Measurements from ENCODE around the gene CIDEC.
"Not testable (repeated sequence)": the region's sequence is repeated elsewhere in the genome, so short reads cannot be mapped to it uniquely, and the experiment has no call there.

The CIDEC gene

DNA sequence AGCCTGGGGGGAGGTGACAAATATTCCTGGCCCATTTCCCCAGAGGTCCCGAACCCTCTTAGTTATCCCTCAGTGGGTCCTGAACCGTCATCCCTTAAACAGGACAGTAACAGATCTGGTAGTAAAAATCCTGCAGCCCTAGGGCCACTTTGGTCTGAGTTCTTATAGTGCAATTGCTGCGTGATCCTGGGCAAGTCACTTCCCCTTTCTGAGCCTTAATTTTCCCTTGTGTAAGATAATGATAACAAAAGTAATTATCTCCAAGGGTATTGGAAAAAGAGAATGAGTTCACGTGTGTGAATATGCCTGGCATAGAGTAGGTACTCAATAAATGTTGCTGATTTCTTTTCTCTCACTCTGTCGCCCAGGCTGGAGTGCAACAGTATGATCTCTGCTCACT is 7.4 kb upstream of the CIDEC start:
- Histone ChIP-seq H3K9me3 (ENCODE audit: control insufficient read depth in 1 of 2, low read length in 2 of 2) (no peaks in the 10 kb centered on the region), H3K27ac (ENCODE audit: low read length) (no peak overlapping the region), H3K27me3 (ENCODE audit: low read depth, low read length) (no peaks in the 10 kb centered on the region), H3K4me1 (ENCODE audit: control insufficient read depth in 1 of 2, insufficient read depth in 2 of 2, low read length in 2 of 2) (peaks cover 0 to 5% of the 10 kb centered on the region in 2 donors), H3K4me3 (ENCODE audit: low read depth in 1 of 2, low read length in 2 of 2) (no peak overlapping the region), H3K36me3 (ENCODE audit: control insufficient read depth in 1 of 2, insufficient read depth in 2 of 2, low read length in 2 of 2) (peaks cover 0 to under 1% of the 10 kb centered on the region in 2 donors)

DNA sequence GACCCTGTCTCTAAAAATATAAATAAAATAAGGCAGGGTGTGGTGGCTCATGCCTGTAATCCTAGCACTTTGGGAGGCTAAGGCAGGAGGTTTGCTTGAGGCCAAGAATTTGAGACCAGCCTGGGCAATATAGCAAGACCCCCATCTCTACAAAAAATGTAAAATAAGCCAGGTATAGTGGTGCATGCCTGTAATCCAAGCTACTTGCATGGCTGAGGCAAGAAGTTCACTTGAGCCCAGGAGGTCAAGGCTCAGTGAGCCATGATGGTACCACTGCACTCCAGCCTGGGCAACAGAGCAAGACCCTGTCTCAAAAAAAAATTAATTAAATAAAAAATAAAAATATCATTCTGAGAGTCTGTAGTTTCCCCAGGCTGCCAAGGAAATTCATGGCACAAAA is 6.3 kb upstream of the CIDEC start:
- no peaks in the 10 kb centered on the region for H3K27me3 ChIP-seq (ENCODE audit: low read depth, low read length)
- H3K4me1 ChIP-seq (ENCODE audit: control insufficient read depth in 1 of 2, insufficient read depth in 2 of 2, low read length in 2 of 2), result no peaks in the 10 kb centered on the region
- H3K27ac ChIP-seq (ENCODE audit: low read length), result no peak overlapping the region
- no peaks in the 10 kb centered on the region for H3K36me3 ChIP-seq (ENCODE audit: control insufficient read depth in 1 of 2, insufficient read depth in 2 of 2, low read length in 2 of 2)
- H3K4me3 ChIP-seq (ENCODE audit: low read depth in 1 of 2, low read length in 2 of 2), result no peak overlapping the region
- no peaks in the 10 kb centered on the region for H3K9me3 ChIP-seq (ENCODE audit: control insufficient read depth in 1 of 2, low read length in 2 of 2)

DNA sequence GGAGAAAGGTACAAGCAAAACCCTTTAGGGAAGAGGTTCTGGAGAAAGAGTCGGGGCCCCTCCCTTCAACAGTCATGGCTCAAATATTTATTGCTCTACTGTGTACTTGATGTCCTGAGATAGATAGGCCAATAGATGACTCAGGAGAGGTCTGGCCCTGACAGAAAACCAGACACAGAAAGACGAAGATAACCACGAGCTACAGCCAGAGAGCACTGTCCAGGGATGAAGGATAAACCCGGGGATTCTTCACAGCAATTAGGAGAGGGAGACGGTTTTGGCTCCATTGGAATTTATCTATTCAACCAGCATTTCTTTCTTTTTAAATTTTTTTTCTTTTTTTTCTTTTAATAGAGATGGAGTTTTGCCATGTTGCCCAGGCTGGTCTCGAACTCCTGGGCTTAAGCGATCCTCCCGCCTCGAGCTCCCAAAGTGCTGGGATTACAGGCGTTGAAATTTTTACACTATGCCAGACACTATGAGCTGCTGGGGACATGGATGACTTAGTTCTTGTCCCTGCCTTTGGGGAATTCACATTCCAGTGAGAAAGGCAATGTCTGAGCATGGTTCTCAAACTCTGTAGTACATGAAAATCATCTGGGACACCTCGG is 4.6 kb upstream of the CIDEC start:
- H3K36me3 ChIP-seq (ENCODE audit: control insufficient read depth in 1 of 2, insufficient read depth in 2 of 2, low read length in 2 of 2), result no peaks in the 10 kb centered on the region
- no peak overlapping the region for H3K4me3 ChIP-seq (ENCODE audit: low read depth in 1 of 2, low read length in 2 of 2)
- no peaks in the 10 kb centered on the region for H3K4me1 ChIP-seq (ENCODE audit: control insufficient read depth in 1 of 2, insufficient read depth in 2 of 2, low read length in 2 of 2)
- no peak overlapping the region for H3K27ac ChIP-seq (ENCODE audit: low read length)
- no peaks in the 10 kb centered on the region for H3K9me3 ChIP-seq (ENCODE audit: control insufficient read depth in 1 of 2, low read length in 2 of 2)
- no peaks in the 10 kb centered on the region for H3K27me3 ChIP-seq (ENCODE audit: low read depth, low read length)

DNA sequence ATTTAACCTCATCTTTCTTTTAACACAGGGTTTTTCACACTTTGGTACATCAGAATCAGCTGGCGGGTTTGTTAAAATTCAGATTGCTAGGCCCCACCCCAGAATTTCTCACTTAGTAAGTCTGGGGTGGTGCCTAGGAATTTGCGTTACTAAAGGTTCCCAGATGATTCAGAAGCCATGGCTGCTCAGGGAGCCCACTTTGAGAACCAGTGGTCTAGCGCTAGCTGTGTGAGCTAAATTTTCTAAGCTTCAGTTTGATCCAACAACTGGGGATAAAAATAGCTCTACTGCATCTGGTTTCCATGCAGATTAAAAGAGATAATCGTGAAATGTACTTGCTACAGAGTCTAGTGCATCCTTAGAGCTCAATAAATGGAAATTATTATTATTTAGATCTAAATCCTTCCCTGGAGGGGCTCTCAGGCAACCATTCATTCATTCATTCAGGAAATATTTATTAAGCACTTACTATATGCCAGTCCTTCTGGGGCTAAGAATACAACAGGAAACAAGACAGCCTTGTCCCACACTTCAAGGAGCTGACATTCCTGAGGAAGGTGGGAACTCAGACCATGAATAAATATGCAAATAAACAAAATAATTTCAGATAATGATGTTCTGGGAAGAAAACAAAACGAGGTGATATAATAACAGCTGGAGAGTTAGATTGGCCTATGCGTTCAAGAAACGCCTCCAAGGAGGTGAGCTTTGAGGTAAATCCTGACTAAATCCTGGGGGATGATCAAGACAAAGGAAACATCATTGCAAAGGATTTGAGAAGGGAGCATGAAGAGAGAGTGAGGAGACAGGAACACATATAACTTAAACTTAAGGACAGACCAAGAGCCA is 3.9 kb upstream of the CIDEC start:
- Histone ChIP-seq H3K36me3 (ENCODE audit: control insufficient read depth in 1 of 2, insufficient read depth in 2 of 2, low read length in 2 of 2) (no peaks in the 10 kb centered on the region), H3K4me1 (ENCODE audit: control insufficient read depth in 1 of 2, insufficient read depth in 2 of 2, low read length in 2 of 2) (no peaks in the 10 kb centered on the region), H3K27ac (ENCODE audit: low read length) (peak overlapping the region; percentile 10), H3K9me3 (ENCODE audit: control insufficient read depth in 1 of 2, low read length in 2 of 2) (no peaks in the 10 kb centered on the region), H3K27me3 (ENCODE audit: low read depth, low read length) (no peaks in the 10 kb centered on the region), H3K4me3 (ENCODE audit: low read depth in 1 of 2, low read length in 2 of 2) (no peak overlapping the region)

DNA sequence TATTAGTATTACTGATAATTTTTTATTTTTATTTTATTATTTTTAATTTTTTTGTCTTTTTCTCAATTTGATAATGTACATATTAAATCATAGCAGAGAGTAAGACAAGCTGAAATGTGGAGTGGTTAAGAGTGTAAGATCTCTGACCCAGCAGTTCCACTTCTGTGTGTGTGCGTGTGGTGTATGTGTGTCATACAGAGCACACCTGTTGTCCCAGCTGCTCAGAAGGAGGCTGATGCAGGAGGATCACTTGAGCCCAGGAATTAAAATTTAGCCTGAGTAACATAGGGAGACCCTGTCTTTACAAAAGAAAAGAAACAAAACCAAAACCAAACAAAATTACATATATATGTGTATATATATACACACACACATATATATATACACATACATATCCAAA is 1.4 kb upstream of the CIDEC start:
- Histone ChIP-seq H3K27ac (ENCODE audit: low read length) (no peak overlapping the region), H3K4me3 (ENCODE audit: low read depth in 1 of 2, low read length in 2 of 2) (no peak overlapping the region), H3K4me1 (ENCODE audit: control insufficient read depth in 1 of 2, insufficient read depth in 2 of 2, low read length in 2 of 2) (no peaks in the 10 kb centered on the region)

DNA sequence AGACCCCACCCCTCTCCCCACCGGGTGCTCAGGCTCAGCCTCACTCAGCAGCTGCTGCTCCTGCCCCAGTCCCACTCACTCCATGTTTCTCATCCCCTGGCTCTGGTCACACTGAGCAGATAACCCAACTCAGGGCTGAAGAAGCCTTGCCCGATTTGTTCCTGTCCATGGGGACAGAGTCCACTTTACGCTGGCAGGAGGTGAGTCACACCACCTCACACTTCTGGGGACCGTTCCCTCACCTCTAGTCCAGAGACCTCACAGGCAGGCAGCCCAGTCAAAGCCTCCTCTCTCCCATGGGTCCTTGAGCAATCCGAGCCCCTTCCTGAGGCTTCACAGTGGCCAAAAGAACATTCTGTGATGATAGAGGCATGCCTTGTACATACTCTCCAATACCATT is 1.4 kb downstream of the CIDEC start:
- Histone ChIP-seq H3K27ac (ENCODE audit: low read length) (no peak overlapping the region), H3K4me1 (ENCODE audit: control insufficient read depth in 1 of 2, insufficient read depth in 2 of 2, low read length in 2 of 2) (no peaks in the 10 kb centered on the region), H3K4me3 (ENCODE audit: low read depth in 1 of 2, low read length in 2 of 2) (no peak overlapping the region), H3K36me3 (ENCODE audit: control insufficient read depth in 1 of 2, insufficient read depth in 2 of 2, low read length in 2 of 2) (no peaks in the 10 kb centered on the region), H3K9me3 (ENCODE audit: control insufficient read depth in 1 of 2, low read length in 2 of 2) (no peaks in the 10 kb centered on the region), H3K27me3 (ENCODE audit: low read depth, low read length) (no peaks in the 10 kb centered on the region)

More for the DNA sequence above, 1.4 kb upstream of the CIDEC start:
- Histone ChIP-seq H3K9me3 (ENCODE audit: control insufficient read depth in 1 of 2, low read length in 2 of 2) (no peaks in the 10 kb centered on the region), H3K36me3 (ENCODE audit: control insufficient read depth in 1 of 2, insufficient read depth in 2 of 2, low read length in 2 of 2) (no peaks in the 10 kb centered on the region), H3K27me3 (ENCODE audit: low read depth, low read length) (no peaks in the 10 kb centered on the region)

DNA sequence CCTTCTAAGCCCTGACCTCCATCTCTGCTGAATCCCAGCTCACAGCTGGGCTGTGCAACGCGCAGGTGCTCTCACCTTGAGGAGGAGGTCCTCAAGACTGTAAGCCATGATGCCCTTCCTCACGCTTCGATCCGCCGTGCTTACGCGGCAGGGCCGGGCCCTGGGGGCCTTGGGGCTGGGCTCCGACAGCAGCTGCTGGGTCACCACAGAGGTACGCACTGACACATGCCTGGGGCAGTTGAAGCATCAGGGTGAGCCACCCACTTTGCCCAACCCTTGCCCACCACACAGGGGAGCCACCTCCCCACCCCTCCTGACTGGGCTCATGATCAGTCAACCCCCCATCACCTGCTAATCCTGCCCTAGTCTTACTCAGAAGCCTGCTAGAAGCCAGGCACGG is 3.1 kb downstream of the CIDEC start:
- Histone ChIP-seq H3K36me3 (ENCODE audit: control insufficient read depth in 1 of 2, insufficient read depth in 2 of 2, low read length in 2 of 2) (no peaks in the 10 kb centered on the region), H3K27me3 (ENCODE audit: low read depth, low read length) (no peaks in the 10 kb centered on the region), H3K4me3 (ENCODE audit: low read depth in 1 of 2, low read length in 2 of 2) (no peak overlapping the region), H3K27ac (ENCODE audit: low read length) (no peak overlapping the region), H3K9me3 (ENCODE audit: control insufficient read depth in 1 of 2, low read length in 2 of 2) (no peaks in the 10 kb centered on the region), H3K4me1 (ENCODE audit: control insufficient read depth in 1 of 2, insufficient read depth in 2 of 2, low read length in 2 of 2) (no peaks in the 10 kb centered on the region)

DNA sequence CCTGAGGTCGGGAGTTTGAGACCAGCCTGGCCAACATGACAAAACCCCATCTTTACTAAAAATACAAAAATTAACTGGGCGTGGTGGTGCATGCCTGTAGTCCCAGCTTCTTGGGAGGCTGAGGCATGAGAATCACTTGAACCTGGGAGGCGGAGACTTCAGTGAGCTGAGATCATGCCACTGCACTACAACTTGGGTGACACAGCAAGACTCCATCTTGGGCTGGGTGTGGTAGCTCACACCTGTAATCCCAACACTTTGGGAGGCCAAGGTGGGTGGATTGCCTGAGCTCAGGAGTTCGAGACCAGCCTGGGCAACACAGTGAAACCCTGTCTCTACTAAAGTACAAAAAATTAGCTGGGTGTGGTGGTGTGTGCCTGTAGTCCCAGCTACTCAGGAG is 3.8 kb downstream of the CIDEC start:
- not testable (repeated sequence) for H3K36me3 ChIP-seq (ENCODE audit: control insufficient read depth in 1 of 2, insufficient read depth in 2 of 2, low read length in 2 of 2); H3K27me3 ChIP-seq (ENCODE audit: low read depth, low read length); H3K27ac ChIP-seq (ENCODE audit: low read length); H3K4me1 ChIP-seq (ENCODE audit: control insufficient read depth in 1 of 2, insufficient read depth in 2 of 2, low read length in 2 of 2); H3K9me3 ChIP-seq (ENCODE audit: control insufficient read depth in 1 of 2, low read length in 2 of 2); H3K4me3 ChIP-seq (ENCODE audit: low read depth in 1 of 2, low read length in 2 of 2)

DNA sequence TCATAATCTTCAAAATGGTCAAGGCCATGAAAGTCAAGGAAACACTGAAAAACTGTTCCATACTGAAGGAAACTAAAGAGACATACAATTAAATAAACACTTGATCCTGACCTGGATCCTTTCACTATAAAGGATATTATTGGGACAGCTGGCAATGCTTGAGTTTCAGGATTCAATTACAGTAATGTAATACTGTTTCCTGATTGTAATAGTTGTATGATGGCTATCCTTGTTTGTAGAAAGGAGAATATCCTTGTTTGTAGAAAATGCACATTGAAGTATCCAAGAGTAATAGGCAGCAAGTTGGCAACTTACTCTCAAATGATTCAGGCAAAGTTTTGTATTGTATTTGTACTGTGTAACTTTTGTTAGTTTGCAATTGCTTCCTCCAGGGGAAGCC is 4.6 kb downstream of the CIDEC start:
- no peaks in the 10 kb centered on the region for H3K4me1 ChIP-seq (ENCODE audit: control insufficient read depth in 1 of 2, insufficient read depth in 2 of 2, low read length in 2 of 2)
- no peaks in the 10 kb centered on the region for H3K36me3 ChIP-seq (ENCODE audit: control insufficient read depth in 1 of 2, insufficient read depth in 2 of 2, low read length in 2 of 2)

DNA sequence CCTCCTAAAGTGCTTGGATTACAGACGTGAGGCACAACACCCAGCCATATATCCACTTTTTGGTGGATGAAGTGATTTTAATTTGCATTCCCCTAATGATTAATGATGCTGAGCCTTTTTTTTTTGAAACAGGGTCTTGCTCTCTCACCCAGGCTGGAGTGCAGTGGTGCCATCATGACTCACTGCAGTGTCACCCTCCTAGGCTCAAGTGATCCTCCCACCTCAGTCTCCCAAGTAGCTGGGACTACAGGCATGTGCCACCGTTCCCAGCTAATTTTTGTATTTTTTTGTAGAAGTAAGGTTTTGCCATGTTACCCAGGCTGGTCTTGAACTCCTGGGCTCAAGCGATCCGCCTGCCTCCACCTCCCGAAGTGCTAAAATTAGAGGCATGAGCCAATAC is 8.0 kb downstream of the CIDEC start:
- not testable (repeated sequence) for H3K4me3 ChIP-seq (ENCODE audit: low read depth in 1 of 2, low read length in 2 of 2); H3K27me3 ChIP-seq (ENCODE audit: low read depth, low read length); H3K9me3 ChIP-seq (ENCODE audit: control insufficient read depth in 1 of 2, low read length in 2 of 2); H3K4me1 ChIP-seq (ENCODE audit: control insufficient read depth in 1 of 2, insufficient read depth in 2 of 2, low read length in 2 of 2); H3K36me3 ChIP-seq (ENCODE audit: control insufficient read depth in 1 of 2, insufficient read depth in 2 of 2, low read length in 2 of 2); H3K27ac ChIP-seq (ENCODE audit: low read length)

More for the DNA sequence above, 4.6 kb downstream of the CIDEC start:
- Histone ChIP-seq H3K4me3 (ENCODE audit: low read depth in 1 of 2, low read length in 2 of 2) (no peak overlapping the region), H3K9me3 (ENCODE audit: control insufficient read depth in 1 of 2, low read length in 2 of 2) (no peaks in the 10 kb centered on the region), H3K27ac (ENCODE audit: low read length) (no peak overlapping the region), H3K27me3 (ENCODE audit: low read depth, low read length) (no peaks in the 10 kb centered on the region)

DNA sequence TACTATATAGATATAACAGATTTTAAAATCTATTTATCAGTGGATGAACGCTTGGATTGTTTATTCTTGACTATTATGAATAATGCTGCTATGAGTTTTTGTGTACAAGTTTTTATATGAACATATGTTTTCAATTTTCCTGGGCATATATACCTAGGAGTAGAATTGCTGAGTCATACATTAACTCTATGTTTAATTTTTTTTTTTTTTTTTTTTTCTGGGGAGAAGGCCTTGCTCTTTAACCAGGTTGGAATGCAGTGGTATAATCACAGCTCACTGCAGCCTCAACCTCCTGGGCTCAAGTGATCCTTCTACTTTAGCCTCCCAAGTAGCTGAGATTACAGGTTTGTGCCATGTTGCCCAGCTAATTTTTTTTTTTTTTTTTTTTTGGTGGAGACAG is 9.1 kb downstream of the CIDEC start:
- peaks cover 0 to 3% of the 10 kb centered on the region in 2 donors for H3K4me1 ChIP-seq (ENCODE audit: control insufficient read depth in 1 of 2, insufficient read depth in 2 of 2, low read length in 2 of 2)
- no peaks in the 10 kb centered on the region for H3K36me3 ChIP-seq (ENCODE audit: control insufficient read depth in 1 of 2, insufficient read depth in 2 of 2, low read length in 2 of 2)

DNA sequence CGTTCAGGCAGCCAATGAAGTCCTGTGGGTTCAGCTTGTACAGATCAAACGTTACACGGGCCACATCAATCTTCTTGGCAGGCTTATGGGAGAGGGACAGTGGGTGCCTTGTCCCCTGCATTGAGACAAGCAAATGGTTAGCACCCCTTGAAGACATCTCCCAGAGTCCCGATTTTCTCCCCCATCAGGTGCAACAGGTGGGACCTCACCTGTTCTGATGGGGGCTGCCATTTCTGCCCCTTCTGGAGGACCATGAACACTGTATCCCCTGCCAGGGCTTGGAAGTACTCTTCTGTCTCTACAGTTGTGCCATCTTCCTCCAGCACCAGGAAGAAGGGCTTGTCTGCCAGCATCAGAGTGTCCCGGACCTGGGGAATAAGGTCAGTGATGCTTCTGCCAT is 10.1 kb downstream of the CIDEC start:
- no peaks in the 10 kb centered on the region for H3K27me3 ChIP-seq (ENCODE audit: low read depth, low read length)
- no peak overlapping the region for H3K4me3 ChIP-seq (ENCODE audit: low read depth in 1 of 2, low read length in 2 of 2)
- H3K27ac ChIP-seq (ENCODE audit: low read length), result no peak overlapping the region
- H3K9me3 ChIP-seq (ENCODE audit: control insufficient read depth in 1 of 2, low read length in 2 of 2), result no peaks in the 10 kb centered on the region
- peaks cover 0 to 7% of the 10 kb centered on the region in 2 donors for H3K4me1 ChIP-seq (ENCODE audit: control insufficient read depth in 1 of 2, insufficient read depth in 2 of 2, low read length in 2 of 2)
- H3K36me3 ChIP-seq (ENCODE audit: control insufficient read depth in 1 of 2, insufficient read depth in 2 of 2, low read length in 2 of 2), result no peaks in the 10 kb centered on the region

More for the DNA sequence above, 9.1 kb downstream of the CIDEC start:
- no peaks in the 10 kb centered on the region for H3K27me3 ChIP-seq (ENCODE audit: low read depth, low read length)
- H3K4me3 ChIP-seq (ENCODE audit: low read depth in 1 of 2, low read length in 2 of 2), result no peak overlapping the region
- no peaks in the 10 kb centered on the region for H3K9me3 ChIP-seq (ENCODE audit: control insufficient read depth in 1 of 2, low read length in 2 of 2)
- no peak overlapping the region for H3K27ac ChIP-seq (ENCODE audit: low read length)

All from muscle layer of duodenum (tissue), 2 donors.